Left lung (tissue), 10 donors: ENCODE results near the gene GLS. TPM values are rescaled to one million over a fixed set of nuclear protein-coding genes. Genes with fewer than 3 reads are reported as not detected.

Source experiments
- ATAC-seq: fragments of 200-7000 bp; cut with Tn5 transposase; one replicate; pipeline ENCODE4 v1.9.1; 2020; ENCODE audit warnings: moderate library complexity
- DNase-seq, 4 donors: peaks; one replicate each; pipeline ENCODE4 v3.0.0-alpha.2; 2013 to 2020
- H3K27ac ChIP-seq, 2 donors: fragments of 200-600 bp; sonication (generic) in 1 of 2; one replicate each; pipeline versions ENCODE4 v1.5.0 to v1.8.0; 2020 to 2021
- H3K27me3 ChIP-seq, 2 donors: fragments of 200-600 bp; sonication (generic) in 1 of 2; one replicate each; pipeline versions ENCODE4 v1.5.0 to v1.8.0; 2020 to 2021
- H3K36me3 ChIP-seq, 2 donors: fragments of 200-600 bp; sonication (generic) in 1 of 2; one replicate each; pipeline versions ENCODE4 v1.5.0 to v1.8.0; 2020 to 2021
- H3K4me1 ChIP-seq, 2 donors: fragments of 200-600 bp; one replicate each; pipeline ENCODE4 v1.8.0; 2021
- H3K4me3 ChIP-seq, 2 donors: fragments of 200-600 bp; sonication (generic) in 1 of 2; one replicate each; pipeline versions ENCODE4 v1.5.0 to v1.8.0; 2020 to 2021; ENCODE audit warnings: mild to moderate bottlenecking in 1 of 2
- H3K9me3 ChIP-seq, 2 donors: fragments of 200-600 bp; sonication (generic) in 1 of 2; one replicate each; pipeline versions ENCODE4 v1.5.0 to v1.8.0; 2020 to 2021
- CTCF ChIP-seq, 2 donors: fragments of 200-600 bp; sonication (generic) in 1 of 2; IDR thresholded peaks; one replicate each; pipeline versions ENCODE4 v1.5.0 to v1.8.0; 2021; ENCODE audit warnings: antibody characterized with exemption in 2 of 2
- intact Hi-C, 2 donors: fragments of 100-400 bp; cut with DNase I; formaldehyde crosslinking; loops; one replicate each; pipeline versions ENCODE4 v1.11.2 to v1.14.2; 2022
- polyA plus RNA-seq, 6 donors: library from polyadenylated mRNA; unstranded; fragments of 120-200 nt; gene quantifications; one replicate each; pipeline ENCODE4 v1.2.1, GENCODE V29; 2013; ENCODE audit not compliant: insufficient read length in 6 of 6
- total RNA-seq, 2 donors: library from RNA; stranded (reverse); fragmentation: NEBNext Ultra II Directional; extraction: Animal tissue kit (Norgen Biotek cat#: 25700); gene quantifications; one replicate each; pipeline ENCODE4 v1.2.1, GENCODE V29; 2021
- donor health status: DM: no; HTN: yes; CAD: no.
- donor health status: DM: no; HTN: no; CAD: no.

GLS gene
- total and polyA plus RNA-seq, 8 donors: 114 to 346 (median 123) TPM

DNA sequence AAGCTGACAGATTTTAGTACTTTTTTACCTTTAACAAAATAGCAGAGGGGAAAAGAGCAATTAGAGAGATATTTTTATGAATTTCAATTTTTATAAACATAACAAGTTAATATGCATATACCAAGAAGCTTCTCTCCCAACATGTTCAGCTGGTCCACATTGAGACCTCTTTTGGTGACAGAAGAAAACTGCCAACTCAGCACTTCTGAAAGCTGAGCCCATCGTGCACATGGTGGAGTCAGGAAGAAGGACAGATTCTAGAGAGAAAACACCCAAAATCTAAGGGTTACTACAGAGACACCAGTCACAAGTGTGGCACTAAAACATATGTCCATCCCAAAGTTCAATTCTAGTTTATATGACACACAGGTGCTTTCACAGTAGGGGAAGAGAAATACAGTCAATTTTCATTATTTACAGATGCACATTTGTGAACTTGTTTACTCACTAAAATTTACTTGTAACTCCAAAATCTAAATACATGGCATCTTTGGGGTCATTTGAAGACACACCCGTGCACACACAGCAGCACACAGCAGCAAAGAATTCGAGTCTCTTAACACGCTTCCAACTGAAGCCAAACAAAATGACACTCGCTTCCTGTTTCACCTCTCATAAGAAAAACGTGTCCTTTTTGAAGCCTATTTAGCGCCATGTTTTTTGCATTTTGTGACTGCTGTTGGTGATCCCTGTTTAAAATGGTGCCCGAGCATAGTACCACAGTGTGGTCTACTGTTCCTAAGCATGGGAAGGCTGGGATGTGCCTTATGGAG, 101.8 kb downstream of the GLS start:
- Histone ChIP-seq H3K27me3 (no peaks in the 10 kb centered on the region), H3K4me3 (no peak overlapping the region), H3K36me3 (peaks cover 0 to 100% of the 10 kb centered on the region in 2 donors), H3K27ac (no peak overlapping the region), H3K9me3 (no peaks in the 10 kb centered on the region), H3K4me1 (peaks cover 7 to 32% of the 10 kb centered on the region in 2 donors)
- intact Hi-C loops: no loop called here
- ATAC-seq: no peak
- no peak for DNase-seq
- TF ChIP-seq CTCF (IDR thresholded peaks at IDR 0.05): no peak

- ATAC-seq (peak; percentile 48), DNase-seq (no peak)
- Histone ChIP-seq H3K4me3 (no peak overlapping the region), H3K9me3 (no peaks in the 10 kb centered on the region), H3K27ac (peak overlapping the region in 1 of 2 donors; percentile 25), H3K4me1 (peaks cover 7 to 22% of the 10 kb centered on the region in 2 donors), H3K36me3 (peaks cover 0 to 100% of the 10 kb centered on the region in 2 donors), H3K27me3 (no peaks in the 10 kb centered on the region)
- intact Hi-C loops: no loop called here
- no peak for TF ChIP-seq CTCF (IDR thresholded peaks at IDR 0.05)
Measured at GRCh38 chr2:190984595-190984994, 104.0 kb downstream of the GLS start.

GRCh38 chr2:190986221-190986953, 105.8 kb downstream of the GLS start:
- intact Hi-C loops: no loop called here
- DNase-seq: no peak
- ATAC-seq: no peak
- Histone ChIP-seq H3K9me3 (no peaks in the 10 kb centered on the region), H3K4me1 (peaks cover 0 to 6% of the 10 kb centered on the region in 2 donors), H3K27ac (no peak overlapping the region), H3K27me3 (no peaks in the 10 kb centered on the region), H3K36me3 (peaks cover 0 to 100% of the 10 kb centered on the region in 2 donors), H3K4me3 (no peak overlapping the region)
- no peak for TF ChIP-seq CTCF (IDR thresholded peaks at IDR 0.05)

DNA sequence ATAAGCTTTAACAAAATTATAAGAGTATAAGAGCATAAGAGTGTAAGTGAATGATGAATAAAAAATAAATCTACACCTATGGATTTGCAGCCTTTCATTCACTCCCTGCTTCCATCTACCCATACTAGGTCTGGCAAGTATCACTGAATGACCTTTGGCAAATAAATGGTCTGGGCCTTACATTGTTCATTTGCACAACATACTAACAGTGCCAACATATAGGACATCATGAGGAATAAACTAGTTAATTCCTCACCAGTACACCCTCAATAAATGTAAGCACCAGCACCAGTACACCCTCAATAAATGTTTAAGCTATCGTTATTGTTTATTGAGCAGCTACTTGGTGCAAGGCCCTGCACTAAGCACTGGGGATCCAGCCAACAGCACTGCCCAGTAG, 106.5 kb downstream of the GLS start:
- no peak for TF ChIP-seq CTCF (IDR thresholded peaks at IDR 0.05)
- no peak for DNase-seq
- H3K36me3 ChIP-seq: peaks cover 0 to 100% of the 10 kb centered on the region in 2 donors
- H3K9me3 ChIP-seq: no peaks in the 10 kb centered on the region
- no peaks in the 10 kb centered on the region for H3K27me3 ChIP-seq
- no peak overlapping the region for H3K27ac ChIP-seq
- no peak for ATAC-seq
- intact Hi-C loops: no loop called here
- no peak overlapping the region for H3K4me3 ChIP-seq
- H3K4me1 ChIP-seq: no peaks in the 10 kb centered on the region

DNA sequence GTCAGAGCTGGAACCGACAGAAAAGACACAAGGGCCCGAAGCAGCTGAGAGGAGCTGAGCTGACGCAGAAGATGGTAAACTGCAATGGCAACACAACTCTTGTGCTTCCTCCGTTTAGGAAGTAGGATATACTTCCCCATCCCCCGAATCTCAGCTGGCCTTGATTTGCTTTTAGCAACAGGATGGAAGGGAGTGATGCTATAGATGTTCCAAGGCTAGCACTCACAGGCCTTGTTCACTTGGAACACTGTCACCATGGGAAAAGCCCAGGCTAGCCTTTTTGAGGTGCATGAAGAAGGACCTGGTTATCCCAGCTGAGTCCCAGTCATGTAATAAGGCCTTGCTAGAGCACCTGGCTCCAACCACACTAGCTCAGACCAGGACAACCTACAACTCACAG, 107.3 kb downstream of the GLS start:
- Histone ChIP-seq H3K4me1 (no peaks in the 10 kb centered on the region), H3K27ac (no peak overlapping the region), H3K36me3 (peaks cover 0 to 100% of the 10 kb centered on the region in 2 donors), H3K27me3 (no peaks in the 10 kb centered on the region), H3K4me3 (no peak overlapping the region), H3K9me3 (no peaks in the 10 kb centered on the region)
- intact Hi-C loops: no loop called here
- no peak for TF ChIP-seq CTCF (IDR thresholded peaks at IDR 0.05)
- DNase-seq: no peak
- ATAC-seq: no peak
